Panc1 (cell line): Measurements from ENCODE around the gene ACTR6. TPM values are rescaled to one million over a fixed set of nuclear protein-coding genes. Genes with fewer than 3 reads are reported as not detected.

Source experiments
- ATAC-seq: fragments of 200-7000 bp; cut with Tn5 transposase; 2 replicates; pipeline ENCODE4 v1.9.1; 2020; ENCODE audit warnings: mild to moderate bottlenecking, moderate library complexity
- BruUV-seq: library from RNA; stranded (reverse); fragments of 400-500 nt; replicated peaks from 2 replicates; lab custom pipeline; 2021; lab: Mats Ljungman, UMichigan
- CTCF ChIA-PET: fragments of 300-600 bp; sonication (Branson Sonifier 250); formaldehyde crosslinking; loops from one replicate; lab custom pipeline; 2022; ENCODE audit warnings: antibody characterized with exemption; lab: Charles Lee
- POLR2A ChIA-PET: fragments of 300-600 bp; sonication (Branson Sonifier 250); formaldehyde crosslinking; loops from one replicate; lab custom pipeline; 2022; ENCODE audit warnings: antibody characterized with exemption; lab: Charles Lee
- DNase-seq: peaks from one replicate; pipeline ENCODE4 v3.0.0-alpha.2; 2010; ENCODE audit warnings: low read depth, low spot score
- H3K27ac ChIP-seq: 2 replicates; pipeline ENCODE4 v1.5.1; 2011; ENCODE audit warnings: mild to moderate bottlenecking, low read length, inconsistent platforms
- H3K27me3 ChIP-seq: fragments of 200-500 bp; sonication (Bioruptor generic); 2 replicates; pipeline ENCODE4 v1.6.0; 2014; ENCODE audit warnings: low read length, inconsistent platforms; ENCODE audit not compliant: control insufficient read depth, insufficient read depth
- H3K36me3 ChIP-seq: fragments of 200-500 bp; sonication (Bioruptor generic); 2 replicates; pipeline ENCODE4 v1.5.1; 2014; ENCODE audit warnings: inconsistent platforms, mild to moderate bottlenecking, low read length, moderate library complexity; ENCODE audit not compliant: control insufficient read depth, insufficient read depth
- H3K4me1 ChIP-seq: 2 replicates; pipeline ENCODE4 v1.5.1; 2011; ENCODE audit warnings: inconsistent platforms, mild to moderate bottlenecking, low read length, moderate library complexity; ENCODE audit not compliant: control insufficient read depth, insufficient read depth
- H3K4me3 ChIP-seq, 2 experiments: 2 replicates each; pipeline ENCODE4 v1.5.1; 2011 to 2012; ENCODE audit warnings: low read depth in 2 of 2, low read length in 2 of 2, mild to moderate bottlenecking in 2 of 2, inconsistent platforms in 1 of 2, moderate library complexity in 1 of 2
- H3K9me3 ChIP-seq: fragments of 200-500 bp; sonication (Bioruptor generic); 2 replicates; pipeline ENCODE4 v1.5.1; 2014; ENCODE audit warnings: low read depth, mild to moderate bottlenecking, inconsistent platforms, low read length, moderate library complexity; ENCODE audit not compliant: control insufficient read depth, insufficient read depth
- POLR2AphosphoS5 ChIP-seq: IDR thresholded peaks from 2 replicates; pipeline ENCODE4 v1.6.1; 2012; ENCODE audit warnings: mild to moderate bottlenecking, low read depth, low read length, moderate library complexity
- SIN3A ChIP-seq: IDR thresholded peaks from 2 replicates; pipeline ENCODE4 v1.6.1; 2012; ENCODE audit warnings: low read depth, mild to moderate bottlenecking, low read length, moderate library complexity, borderline replicate concordance; ENCODE audit not compliant: insufficient read depth
- TCF7L2 ChIP-seq: IDR thresholded peaks from 2 replicates; pipeline ENCODE4 v1.6.1; 2011; ENCODE audit warnings: mild to moderate bottlenecking, low read depth, low read length, inconsistent platforms
- in situ Hi-C: cut with HindIII; loops from 2 replicates; pipeline ENCODE4 v1.10.0; 2016; ENCODE audit warnings: low sequenced_read_pairs, low pct_unique_long_range_greater_than_20kb
- intact Hi-C: fragments of 100-400 bp; cut with micrococcal nuclease; formaldehyde crosslinking; loops from one replicate; pipeline ENCODE4 v1.10.0; 2022; ENCODE audit not compliant: unreplicated experiment
- total RNA-seq: library from RNA; stranded (reverse); gene quantifications from one replicate; pipeline ENCODE4 v1.2.1, GENCODE V29; 2021; ENCODE audit not compliant: unreplicated experiment
- TF ChIP-seq, protein P1 (sequence below): fragments of 450-650 bp; IDR thresholded peaks from 2 replicates; pipeline ENCODE4 v1.5.1; 2017; ENCODE audit warnings: mild to moderate bottlenecking
- TF ChIP-seq, protein P2 (sequence below), 2 experiments: IDR thresholded peaks; 2 replicates each; pipeline ENCODE4 v1.6.1; 2011 to 2012; ENCODE audit warnings: low read depth in 2 of 2, control low read depth in 1 of 2, low read length in 1 of 2, mild to moderate bottlenecking in 1 of 2, moderate library complexity in 1 of 2; ENCODE audit not compliant: insufficient read depth in 1 of 2

The ACTR6 gene
- total RNA-seq, 1 experiment from 2014 or later, result 21.2 TPM

DNA sequence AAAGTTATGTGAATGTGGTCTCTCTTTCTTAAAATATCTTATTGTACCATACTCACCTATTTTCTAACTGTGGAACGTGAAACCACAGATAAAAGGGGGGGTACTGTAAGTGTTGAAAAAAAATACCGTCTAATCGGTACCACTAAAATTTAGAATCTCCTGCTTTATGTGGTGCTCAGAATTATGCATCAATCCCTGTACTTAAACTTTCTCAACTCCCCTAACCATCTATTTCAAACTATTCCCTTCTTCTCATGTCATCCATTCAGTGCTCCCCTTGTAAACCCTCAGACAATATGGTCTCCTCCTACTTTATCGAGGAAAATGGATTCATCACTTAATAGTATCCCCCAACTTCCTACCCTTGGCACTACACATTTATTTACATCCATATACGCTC is 42.5 kb downstream of the ACTR6 start:
- H3K36me3 ChIP-seq, result no peaks in the 10 kb centered on the region
- no peaks in the 10 kb centered on the region for H3K9me3 ChIP-seq
- no peaks in the 10 kb centered on the region for H3K27me3 ChIP-seq
- DNase-seq, result no peak
- ChIA-PET POLR2A (no interaction called here), CTCF (no interaction called here)
- no peak overlapping the region for H3K4me3 ChIP-seq
- no peak for ATAC-seq
- TF ChIP-seq SIN3A (no peak), POLR2AphosphoS5 (no peak), TCF7L2 (no peak)
- TF ChIP-seq, protein P1, sequence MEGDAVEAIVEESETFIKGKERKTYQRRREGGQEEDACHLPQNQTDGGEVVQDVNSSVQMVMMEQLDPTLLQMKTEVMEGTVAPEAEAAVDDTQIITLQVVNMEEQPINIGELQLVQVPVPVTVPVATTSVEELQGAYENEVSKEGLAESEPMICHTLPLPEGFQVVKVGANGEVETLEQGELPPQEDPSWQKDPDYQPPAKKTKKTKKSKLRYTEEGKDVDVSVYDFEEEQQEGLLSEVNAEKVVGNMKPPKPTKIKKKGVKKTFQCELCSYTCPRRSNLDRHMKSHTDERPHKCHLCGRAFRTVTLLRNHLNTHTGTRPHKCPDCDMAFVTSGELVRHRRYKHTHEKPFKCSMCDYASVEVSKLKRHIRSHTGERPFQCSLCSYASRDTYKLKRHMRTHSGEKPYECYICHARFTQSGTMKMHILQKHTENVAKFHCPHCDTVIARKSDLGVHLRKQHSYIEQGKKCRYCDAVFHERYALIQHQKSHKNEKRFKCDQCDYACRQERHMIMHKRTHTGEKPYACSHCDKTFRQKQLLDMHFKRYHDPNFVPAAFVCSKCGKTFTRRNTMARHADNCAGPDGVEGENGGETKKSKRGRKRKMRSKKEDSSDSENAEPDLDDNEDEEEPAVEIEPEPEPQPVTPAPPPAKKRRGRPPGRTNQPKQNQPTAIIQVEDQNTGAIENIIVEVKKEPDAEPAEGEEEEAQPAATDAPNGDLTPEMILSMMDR, result no peak
- TF ChIP-seq, protein P2, sequence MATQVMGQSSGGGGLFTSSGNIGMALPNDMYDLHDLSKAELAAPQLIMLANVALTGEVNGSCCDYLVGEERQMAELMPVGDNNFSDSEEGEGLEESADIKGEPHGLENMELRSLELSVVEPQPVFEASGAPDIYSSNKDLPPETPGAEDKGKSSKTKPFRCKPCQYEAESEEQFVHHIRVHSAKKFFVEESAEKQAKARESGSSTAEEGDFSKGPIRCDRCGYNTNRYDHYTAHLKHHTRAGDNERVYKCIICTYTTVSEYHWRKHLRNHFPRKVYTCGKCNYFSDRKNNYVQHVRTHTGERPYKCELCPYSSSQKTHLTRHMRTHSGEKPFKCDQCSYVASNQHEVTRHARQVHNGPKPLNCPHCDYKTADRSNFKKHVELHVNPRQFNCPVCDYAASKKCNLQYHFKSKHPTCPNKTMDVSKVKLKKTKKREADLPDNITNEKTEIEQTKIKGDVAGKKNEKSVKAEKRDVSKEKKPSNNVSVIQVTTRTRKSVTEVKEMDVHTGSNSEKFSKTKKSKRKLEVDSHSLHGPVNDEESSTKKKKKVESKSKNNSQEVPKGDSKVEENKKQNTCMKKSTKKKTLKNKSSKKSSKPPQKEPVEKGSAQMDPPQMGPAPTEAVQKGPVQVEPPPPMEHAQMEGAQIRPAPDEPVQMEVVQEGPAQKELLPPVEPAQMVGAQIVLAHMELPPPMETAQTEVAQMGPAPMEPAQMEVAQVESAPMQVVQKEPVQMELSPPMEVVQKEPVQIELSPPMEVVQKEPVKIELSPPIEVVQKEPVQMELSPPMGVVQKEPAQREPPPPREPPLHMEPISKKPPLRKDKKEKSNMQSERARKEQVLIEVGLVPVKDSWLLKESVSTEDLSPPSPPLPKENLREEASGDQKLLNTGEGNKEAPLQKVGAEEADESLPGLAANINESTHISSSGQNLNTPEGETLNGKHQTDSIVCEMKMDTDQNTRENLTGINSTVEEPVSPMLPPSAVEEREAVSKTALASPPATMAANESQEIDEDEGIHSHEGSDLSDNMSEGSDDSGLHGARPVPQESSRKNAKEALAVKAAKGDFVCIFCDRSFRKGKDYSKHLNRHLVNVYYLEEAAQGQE (IDR thresholded peaks at IDR 0.05; ENCODE audit: insufficient read depth in 1 of 2, low read depth in 2 of 2, low read length in 1 of 2), result no peak
- in situ Hi-C loops, result no loop called here
- intact Hi-C loops, result no loop called here
- BruUV-seq, result no TSS peak
- no peak overlapping the region for H3K27ac ChIP-seq
- H3K4me1 ChIP-seq, result no peaks in the 10 kb centered on the region

DNA sequence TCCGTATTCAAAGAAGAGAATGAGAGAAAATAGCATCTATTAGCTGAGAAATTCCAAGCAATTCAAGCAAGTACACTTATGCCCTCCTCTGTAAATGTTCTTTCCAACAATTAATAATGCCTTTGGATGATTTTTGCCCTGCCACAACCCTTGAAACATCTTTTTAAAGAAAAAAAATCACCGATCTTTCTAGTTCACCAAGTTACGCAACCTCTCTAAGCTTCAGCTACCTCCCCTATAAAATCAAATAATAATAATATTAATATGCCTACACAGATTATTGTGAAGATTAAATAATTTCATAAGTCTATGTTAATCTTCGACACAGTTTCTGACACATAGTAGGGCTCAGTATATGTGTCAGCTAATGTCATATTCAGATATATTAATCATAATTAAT is 47.1 kb downstream of the ACTR6 start:
- Histone ChIP-seq H3K36me3 (no peaks in the 10 kb centered on the region), H3K27me3 (no peaks in the 10 kb centered on the region), H3K27ac (no peak overlapping the region), H3K4me3 (no peak overlapping the region), H3K9me3 (no peaks in the 10 kb centered on the region), H3K4me1 (no peaks in the 10 kb centered on the region)
- no TSS peak for BruUV-seq
- in situ Hi-C loops, result no loop called here
- TF ChIP-seq, protein P1, result no peak
- TF ChIP-seq SIN3A (no peak), TCF7L2 (no peak)
- intact Hi-C loops, result no loop called here
- ChIA-PET CTCF (no interaction called here), POLR2A (no interaction called here)
- DNase-seq (no peak), ATAC-seq (no peak)
